Keratinocyte (primary cell): ENCODE measurements around the gene ACAN. TPM values are rescaled to one million over a fixed set of nuclear protein-coding genes. Genes with fewer than 3 reads are reported as not detected.

Experiments used
- DNase-seq: peaks from one replicate; pipeline ENCODE4 v3.0.0-alpha.2; 2011; ENCODE audit warnings: low read depth, missing footprints, low spot score
- FAIRE-seq: peaks from 2 replicates; lab custom pipeline; 2011; peaks lifted over from hg19 to GRCh38; lab: Jason Lieb, UNC
- H2AFZ ChIP-seq: 2 replicates; pipeline ENCODE4 v1.6.0; 2012; ENCODE audit warnings: low read length, control low read depth, inconsistent platforms; ENCODE audit not compliant: control insufficient read depth
- H3K27ac ChIP-seq: 2 replicates; pipeline ENCODE4 v1.5.1; 2011; ENCODE audit warnings: low read length; ENCODE audit not compliant: control insufficient read depth, insufficient read depth
- H3K27me3 ChIP-seq: 3 replicates; pipeline ENCODE4 v1.6.0; 2011; ENCODE audit warnings: low read length; ENCODE audit not compliant: control insufficient read depth, insufficient read depth; ENCODE audit errors: extremely low read depth
- H3K36me3 ChIP-seq, 2 experiments: 2 replicates in 1 of 2; 3 replicates in 1 of 2; pipeline ENCODE4 v1.5.1; 2011; ENCODE audit warnings: low read length in 2 of 2, mild to moderate bottlenecking in 1 of 2; ENCODE audit not compliant: control insufficient read depth in 2 of 2, insufficient read depth in 2 of 2; ENCODE audit errors: extremely low read depth in 1 of 2
- H3K4me1 ChIP-seq: 3 replicates; pipeline ENCODE4 v1.5.1; 2011; ENCODE audit warnings: low read length; ENCODE audit not compliant: control insufficient read depth, insufficient read depth; ENCODE audit errors: extremely low read depth
- H3K4me2 ChIP-seq: 3 replicates; pipeline ENCODE4 v1.6.0; 2011; ENCODE audit warnings: low read depth, low read length; ENCODE audit not compliant: control insufficient read depth, insufficient read depth; ENCODE audit errors: extremely low read depth
- H3K4me3 ChIP-seq, 3 experiments: fragments of 200-600 bp in 1 of 3; sonication (generic) in 1 of 3; 2 replicates in 2 of 3; 3 replicates in 1 of 3; pipeline ENCODE4 v1.5.1; 2011 to 2016; ENCODE audit warnings: low read length in 3 of 3, mild to moderate bottlenecking in 3 of 3, control low read depth in 2 of 3, inconsistent platforms in 1 of 3, low read depth in 1 of 3, mixed read lengths in 1 of 3, mixed run types in 1 of 3, moderate library complexity in 1 of 3; ENCODE audit not compliant: control insufficient read depth in 2 of 3, insufficient read depth in 2 of 3; ENCODE audit errors: extremely low read depth in 1 of 3
- H3K79me2 ChIP-seq: 2 replicates; pipeline ENCODE4 v1.6.0; 2012; ENCODE audit warnings: low read length; ENCODE audit not compliant: control insufficient read depth, insufficient read depth
- H3K9ac ChIP-seq: 3 replicates; pipeline ENCODE4 v1.6.0; 2011; ENCODE audit warnings: low read length; ENCODE audit not compliant: control insufficient read depth, insufficient read depth; ENCODE audit errors: extremely low read depth
- H3K9me1 ChIP-seq: 3 replicates; pipeline ENCODE4 v1.6.0; 2011; ENCODE audit warnings: low read length; ENCODE audit not compliant: control insufficient read depth, insufficient read depth; ENCODE audit errors: extremely low read depth
- H3K9me3 ChIP-seq: 2 replicates; pipeline ENCODE4 v1.5.1; 2012; ENCODE audit warnings: low read depth, low read length; ENCODE audit not compliant: control insufficient read depth
- H4K20me1 ChIP-seq: 3 replicates; pipeline ENCODE4 v1.6.0; 2011; ENCODE audit warnings: low read length; ENCODE audit not compliant: control insufficient read depth, insufficient read depth; ENCODE audit errors: extremely low read depth
- CTCF ChIP-seq, 3 experiments: IDR thresholded peaks in 1 of 3; conservative IDR thresholded peaks in 1 of 3; optimal IDR thresholded peaks in 1 of 3; 2 replicates in 2 of 3; 3 replicates in 1 of 3; pipeline versions ENCODE3 to v1.5.1; 2011; ENCODE audit warnings: low read length in 3 of 3, mild to moderate bottlenecking in 3 of 3, moderate library complexity in 2 of 3, control low read depth in 1 of 3, inconsistent platforms in 1 of 3; ENCODE audit not compliant: insufficient read depth in 2 of 3; ENCODE audit errors: extremely low read depth in 1 of 3
- EZH2 ChIP-seq: IDR thresholded peaks from one replicate; pipeline ENCODE4 v1.6.1; 2012; ENCODE audit warnings: inconsistent platforms, mild to moderate bottlenecking, low read length, moderate library complexity
- dilution Hi-C: fragments of 300-500 bp; cut with MboI; formaldehyde crosslinking; loops from one replicate; pipeline ENCODE4 v1.7.0; 2020; ENCODE audit warnings: low sequenced_read_pairs; ENCODE audit not compliant: extremely low pct_ligation_motif_present
- polyA plus RNA-seq, 5 experiments: library from polyadenylated mRNA; depleted of rRNA in 3 of 5; stranded (reverse) in 3 of 5; stranded (forward) in 1 of 5; unstranded in 1 of 5; fragments of >200 nt; gene quantifications; 1 replicate in 1 of 5; 2 replicates in 3 of 5; 3 replicates in 1 of 5; pipeline versions ENCODE4 v1.2.1 to v1.2.3, GENCODE V29; 2011 to 2012; ENCODE audit warnings: missing spikeins in 2 of 5, low read depth in 1 of 5, low replicate concordance in 1 of 5

ACAN gene
- polyA plus RNA-seq, 1 donor (not counting 4 experiments of a cell fraction or from before 2014, with no cell fraction given) = not detected

- FAIRE-seq (no peak), DNase-seq (no peak)
- no peaks in the 10 kb centered on the region for H3K36me3 ChIP-seq
Observed at GRCh38 chr15:88877906-88878305, 74.7 kb downstream of the ACAN start.

GRCh38 chr15:88878720-88879184 lies 75.5 kb downstream of the ACAN start:
- DNase-seq (no peak), FAIRE-seq (no peak)

More at GRCh38 chr15:88877906-88878305, 74.7 kb downstream of the ACAN start:
- Histone ChIP-seq H3K27me3 (no peaks in the 10 kb centered on the region), H3K9me3 (no peaks in the 10 kb centered on the region), H2AFZ (no peak overlapping the region), H3K9me1 (no peaks in the 10 kb centered on the region), H3K4me1 (peaks cover 1% of the 10 kb centered on the region), H3K4me3 (no peak overlapping the region), H3K4me2 (no peak overlapping the region), H3K79me2 (no peaks in the 10 kb centered on the region), H4K20me1 (no peaks in the 10 kb centered on the region), H3K27ac (no peak overlapping the region), H3K9ac (no peak overlapping the region)
- dilution Hi-C loops = no loop called here
- TF ChIP-seq EZH2 = no peak
- TF ChIP-seq CTCF (optimal IDR thresholded peaks at IDR 0.05 in 1 of 3, IDR thresholded peaks at IDR 0.05 in 1 of 3, conservative IDR thresholded peaks at IDR 0.05 in 1 of 3; ENCODE audit: extremely low read depth in 1 of 3, insufficient read depth in 2 of 3, low read length in 3 of 3) = no peak

More at GRCh38 chr15:88878720-88879184, 75.5 kb downstream of the ACAN start:
- Histone ChIP-seq H3K27ac (no peak overlapping the region), H3K4me3 (no peak overlapping the region), H3K4me1 (peaks cover 4% of the 10 kb centered on the region), H3K36me3 (no peaks in the 10 kb centered on the region), H2AFZ (no peak overlapping the region), H3K27me3 (no peaks in the 10 kb centered on the region), H4K20me1 (no peaks in the 10 kb centered on the region), H3K79me2 (no peaks in the 10 kb centered on the region), H3K9ac (no peak overlapping the region), H3K9me3 (no peaks in the 10 kb centered on the region), H3K9me1 (no peaks in the 10 kb centered on the region), H3K4me2 (no peak overlapping the region)
- TF ChIP-seq CTCF (optimal IDR thresholded peaks at IDR 0.05 in 1 of 3, IDR thresholded peaks at IDR 0.05 in 1 of 3, conservative IDR thresholded peaks at IDR 0.05 in 1 of 3; ENCODE audit: extremely low read depth in 1 of 3, insufficient read depth in 2 of 3, low read length in 3 of 3) (peak; percentile 73 to 93 (median 79)), EZH2 (no peak)
- dilution Hi-C loops = no loop called here
